WERI-Rb-1 (cell line): Measurements from ENCODE around the gene PARP9.

ENCODE experiments used
- DNase-seq: peaks from one replicate; pipeline ENCODE4 v3.0.0-alpha.2; 2020
- H3K27ac ChIP-seq: fragments of 250-450 bp; sonication (Bioruptor Pico); 2 replicates; pipeline ENCODE4 v1.5.1; 2020; ENCODE audit warnings: mild to moderate bottlenecking, moderate library complexity
- H3K27me3 ChIP-seq: fragments of 250-450 bp; sonication (Bioruptor Pico); 2 replicates; pipeline ENCODE4 v1.5.1; 2021; ENCODE audit warnings: mild to moderate bottlenecking, low read depth, moderate library complexity; ENCODE audit not compliant: insufficient read depth, severe bottlenecking
- H3K36me3 ChIP-seq: fragments of 250-450 bp; sonication (Bioruptor Pico); 2 replicates; pipeline ENCODE4 v1.5.1; 2020; ENCODE audit warnings: mild to moderate bottlenecking, moderate library complexity
- H3K4me3 ChIP-seq: 2 replicates; pipeline ENCODE4 v1.5.1; 2011; ENCODE audit warnings: low read depth, mild to moderate bottlenecking, control low read depth, low read length
- H3K9me3 ChIP-seq: fragments of 250-450 bp; sonication (Bioruptor Pico); 2 replicates; pipeline ENCODE4 v1.5.1; 2021; ENCODE audit warnings: mild to moderate bottlenecking, moderate library complexity; ENCODE audit not compliant: severe bottlenecking
- CTCF ChIP-seq: IDR thresholded peaks from 2 replicates; pipeline ENCODE4 v1.5.1; 2011; ENCODE audit warnings: low read depth, mild to moderate bottlenecking, control low read depth, inconsistent platforms, low read length

Gene PARP9

GRCh38 chr3:122580470-122580869 lies 16.4 kb upstream of the PARP9 start:
- Histone ChIP-seq H3K27ac (no peak overlapping the region), H3K36me3 (no peaks in the 10 kb centered on the region), H3K27me3 (no peaks in the 10 kb centered on the region), H3K9me3 (peaks cover 9% of the 10 kb centered on the region), H3K4me3 (no peak overlapping the region)
- TF ChIP-seq CTCF, result no peak
- no peak for DNase-seq

GRCh38 chr3:122578069-122578740 lies 14.1 kb upstream of the PARP9 start:
- Histone ChIP-seq H3K27ac (no peak overlapping the region), H3K27me3 (no peaks in the 10 kb centered on the region), H3K36me3 (no peaks in the 10 kb centered on the region), H3K9me3 (peaks cover 7% of the 10 kb centered on the region), H3K4me3 (no peak overlapping the region)
- DNase-seq, result no peak
- no peak for TF ChIP-seq CTCF

GRCh38 chr3:122577409-122578031 lies 13.4 kb upstream of the PARP9 start, which contains the start of gene PARP15:
Gene PARP15, plus strand, starts transcription at chr3:122577650. Its CDS starts 18 bp downstream, at chr3:122577668.
- no peak for TF ChIP-seq CTCF
- Histone ChIP-seq H3K27ac (no peak within 1 kb of the TSS), H3K4me3 (no peak within 1 kb of the TSS), H3K9me3 (peaks cover 3% of the 10 kb centered on the region), H3K27me3 (no peaks in the 10 kb centered on the region), H3K36me3 (no peaks in the 10 kb centered on the region)
- no peak for DNase-seq

DNA sequence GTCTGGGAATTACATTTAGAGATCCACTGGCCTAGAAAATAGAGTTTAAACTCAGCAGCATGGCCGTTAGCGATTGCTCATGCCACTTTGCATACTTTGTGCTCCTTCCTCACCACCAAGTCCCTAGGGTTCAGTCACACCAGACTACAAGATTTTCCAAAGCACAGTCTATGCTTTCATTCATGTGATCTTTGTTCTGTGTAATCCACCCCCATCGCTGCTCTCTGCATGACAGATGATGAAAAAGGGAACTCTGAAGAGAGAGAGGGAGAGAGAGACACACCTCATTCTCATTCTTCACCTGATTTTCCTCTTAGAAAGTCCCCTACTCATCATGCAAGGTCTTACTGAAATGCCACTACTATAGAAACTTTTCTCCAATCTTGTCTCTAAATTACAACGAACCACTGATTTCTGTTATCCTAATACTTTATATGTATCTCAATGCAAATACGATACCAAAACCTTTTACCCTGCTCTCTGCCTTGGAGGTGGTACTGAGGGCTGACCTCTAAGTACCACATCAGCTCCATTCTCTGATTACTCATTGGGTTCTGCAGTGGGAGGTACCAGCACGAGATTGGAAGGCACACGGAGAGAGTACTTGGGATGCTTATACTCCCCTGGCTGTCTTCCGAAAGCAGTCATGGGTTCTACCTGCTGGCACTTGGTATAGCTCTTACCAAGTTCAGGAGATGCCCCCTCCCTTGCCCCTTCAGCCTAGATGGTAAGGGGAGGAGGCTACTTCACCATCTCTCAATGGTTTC lies 12.3 kb upstream of the PARP9 start:
- H3K9me3 ChIP-seq, result no peaks in the 10 kb centered on the region
- H3K4me3 ChIP-seq, result no peak overlapping the region
- DNase-seq, result no peak
- no peak overlapping the region for H3K27ac ChIP-seq
- no peaks in the 10 kb centered on the region for H3K36me3 ChIP-seq
- no peaks in the 10 kb centered on the region for H3K27me3 ChIP-seq
- no peak for TF ChIP-seq CTCF

- H3K9me3 ChIP-seq, result no peaks in the 10 kb centered on the region
- H3K27me3 ChIP-seq, result no peaks in the 10 kb centered on the region
- H3K27ac ChIP-seq, result no peak overlapping the region
- no peaks in the 10 kb centered on the region for H3K36me3 ChIP-seq
- no peak for DNase-seq
- no peak overlapping the region for H3K4me3 ChIP-seq
- TF ChIP-seq CTCF, result no peak
Observed at GRCh38 chr3:122572940-122573412, 8.9 kb upstream of the PARP9 start.
